ENCODE data around the gene PRXL2B. TPM values are rescaled to one million over a fixed set of nuclear protein-coding genes. Genes with fewer than 3 reads are reported as not detected.

The PRXL2B gene
- total and polyA plus RNA-seq, 4 donors: 4.6 to 10.2 (median 8.1) TPM

- H3K9ac ChIP-seq (ENCODE audit: low read depth in 1 of 2, low read length in 2 of 2): no peak overlapping the region
- peaks cover 0 to 4% (median 2%) of the 10 kb centered on the region in 4 donors for H3K36me3 ChIP-seq (ENCODE audit: control insufficient read depth in 4 of 4, insufficient read depth in 3 of 4, low read depth in 1 of 4, low read length in 3 of 4)
- no peaks in the 10 kb centered on the region for H3K27me3 ChIP-seq (ENCODE audit: control insufficient read depth in 4 of 4, insufficient read depth in 4 of 4, low read length in 3 of 4)
- peak overlapping the region; percentile 50 to 83 for H3K27ac ChIP-seq (ENCODE audit: low read depth in 1 of 2, low read length in 2 of 2)
- no peak overlapping the region for H3K4me3 ChIP-seq (ENCODE audit: low read depth in 1 of 3, low read length in 3 of 3)
- peak; percentile 48 for TF ChIP-seq NR2F2 (IDR thresholded peaks at IDR 0.05)
- TF ChIP-seq ZBTB33 (IDR thresholded peaks at IDR 0.05): no peak
- TF ChIP-seq RAD21 (IDR thresholded peaks at IDR 0.05): no peak
- H3K4me1 ChIP-seq (ENCODE audit: control insufficient read depth in 4 of 4, insufficient read depth in 4 of 4, low read length in 3 of 4): peaks cover 10 to 33% (median 22%) of the 10 kb centered on the region in 4 donors
- no peaks in the 10 kb centered on the region for H3K9me3 ChIP-seq (ENCODE audit: control insufficient read depth in 4 of 4, low read length in 3 of 4)
- 79% methylated on average over 30 of the region's 30 CpGs for WGBS
- DNase-seq (ENCODE audit: low spot score): no peak
Observed at GRCh38 chr1:2553871-2554620, 32.5 kb upstream of the PRXL2B start.

- no peak for DNase-seq (ENCODE audit: low spot score)
- H3K27ac ChIP-seq (ENCODE audit: low read depth in 1 of 2, low read length in 2 of 2): peak overlapping the region; percentile 83 to 96
- WGBS: 52% methylated on average over 19 of the region's 19 CpGs
- H3K36me3 ChIP-seq (ENCODE audit: control insufficient read depth in 4 of 4, insufficient read depth in 3 of 4, low read depth in 1 of 4, low read length in 3 of 4): peaks cover 2 to 8% (median 4%) of the 10 kb centered on the region in 4 donors
- TF ChIP-seq YY1 (IDR thresholded peaks at IDR 0.05) (no peak), HNF4G (IDR thresholded peaks at IDR 0.05) (no peak), TAF1 (conservative IDR thresholded peaks at IDR 0.05) (no peak), ZBTB33 (IDR thresholded peaks at IDR 0.05) (no peak), CTCF (IDR thresholded peaks at IDR 0.05; ENCODE audit: low read depth, low read length, missing input control) (peak; percentile 36), RXRA (IDR thresholded peaks at IDR 0.05) (no peak), SP1 (IDR thresholded peaks at IDR 0.05) (no peak), RAD21 (IDR thresholded peaks at IDR 0.05) (peak; percentile 74 to 78)
- no peak overlapping the region for H3K4me3 ChIP-seq (ENCODE audit: low read depth in 1 of 3, low read length in 3 of 3)
- H3K4me1 ChIP-seq (ENCODE audit: control insufficient read depth in 4 of 4, insufficient read depth in 4 of 4, low read length in 3 of 4): peaks cover 7 to 27% (median 19%) of the 10 kb centered on the region in 4 donors
- no peaks in the 10 kb centered on the region for H3K9me3 ChIP-seq (ENCODE audit: control insufficient read depth in 4 of 4, low read length in 3 of 4)
- no peaks in the 10 kb centered on the region for H3K27me3 ChIP-seq (ENCODE audit: control insufficient read depth in 4 of 4, insufficient read depth in 4 of 4, low read length in 3 of 4)
- H3K9ac ChIP-seq (ENCODE audit: low read depth in 1 of 2, low read length in 2 of 2): no peak overlapping the region
Observed at GRCh38 chr1:2554621-2555387, 31.8 kb upstream of the PRXL2B start.
